T-helper 1 cell (primary cell): Measurements from ENCODE around the gene SLC22A12.

Source experiments
- DNase-seq, 5 donors: peaks; one replicate each; pipeline ENCODE4 v3.0.0-alpha.2; 2012 to 2020

Gene SLC22A12

DNA sequence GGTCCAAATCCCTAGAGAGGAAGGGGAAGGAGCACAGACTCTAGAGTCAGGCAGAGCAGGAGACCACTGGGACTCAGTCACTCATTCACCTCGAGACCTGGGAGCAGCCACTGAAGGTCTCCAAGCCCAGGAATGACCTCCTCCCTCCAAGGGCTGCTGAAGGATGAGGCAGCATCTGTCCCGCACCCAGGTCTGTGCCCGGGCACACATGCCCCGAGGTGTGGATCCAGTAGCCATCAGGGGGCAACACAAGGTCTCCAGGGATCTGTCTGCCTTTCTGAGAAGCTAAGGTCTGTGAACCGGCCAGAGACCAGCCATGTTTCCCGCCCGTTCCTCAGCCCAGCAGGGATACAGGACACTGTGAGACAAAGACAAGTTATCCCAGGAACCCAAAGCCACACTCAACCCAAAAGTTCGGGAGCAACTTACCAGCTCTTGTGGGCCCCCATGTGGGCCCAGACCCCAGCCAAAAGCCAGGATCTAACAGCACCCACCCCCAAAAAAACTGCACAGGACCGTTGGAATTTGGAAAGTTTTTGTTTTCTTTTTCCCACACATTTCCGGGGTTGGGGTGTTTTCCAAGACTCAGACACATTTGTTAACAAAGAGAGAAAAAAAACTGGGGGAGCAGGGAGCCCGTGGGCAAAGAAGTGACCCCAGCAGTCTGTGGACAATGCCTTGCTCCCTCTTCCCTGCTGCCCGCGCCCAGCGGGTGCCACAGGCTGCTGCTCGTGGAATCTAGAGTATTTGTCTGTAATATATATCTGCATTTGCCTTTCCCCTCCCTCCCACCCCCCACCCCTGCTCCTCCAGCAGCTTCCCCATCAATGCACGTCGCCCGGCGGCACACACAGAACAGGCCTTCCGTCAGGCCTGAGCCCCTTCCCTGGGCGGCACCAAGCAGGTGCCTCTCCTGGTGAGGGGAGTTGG, 14.9 kb downstream of the SLC22A12 start:
- no peak for DNase-seq

DNA sequence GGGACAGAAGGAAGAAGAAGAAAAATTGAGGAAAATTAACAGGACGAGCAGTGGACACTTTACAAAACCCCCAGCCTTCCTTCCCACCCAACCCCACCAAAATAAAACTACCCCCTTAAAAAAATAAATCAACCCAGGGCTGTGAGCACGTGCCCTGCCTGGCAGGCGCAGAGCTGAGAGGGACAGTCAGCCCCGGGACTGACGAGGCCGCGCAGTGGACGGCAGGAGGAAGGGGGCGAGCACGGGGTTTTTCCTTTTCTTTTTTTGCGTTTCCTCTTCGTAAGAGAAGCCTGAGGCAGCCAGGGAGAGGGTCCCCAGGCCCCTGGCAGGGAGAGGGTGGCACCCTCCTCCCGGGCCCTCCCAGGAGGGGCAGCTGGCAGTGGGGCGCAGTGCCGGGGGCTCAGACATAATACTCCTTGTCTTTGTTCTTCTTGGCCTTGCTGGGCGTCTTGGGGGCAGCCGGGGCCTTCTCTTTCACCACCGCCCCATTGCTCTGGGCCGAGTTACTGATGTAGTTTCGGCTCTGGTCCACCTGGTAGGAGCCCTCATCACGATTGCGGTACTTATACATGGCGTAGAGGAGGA, 15.9 kb downstream of the SLC22A12 start:
- DNase-seq = no peak

DNA sequence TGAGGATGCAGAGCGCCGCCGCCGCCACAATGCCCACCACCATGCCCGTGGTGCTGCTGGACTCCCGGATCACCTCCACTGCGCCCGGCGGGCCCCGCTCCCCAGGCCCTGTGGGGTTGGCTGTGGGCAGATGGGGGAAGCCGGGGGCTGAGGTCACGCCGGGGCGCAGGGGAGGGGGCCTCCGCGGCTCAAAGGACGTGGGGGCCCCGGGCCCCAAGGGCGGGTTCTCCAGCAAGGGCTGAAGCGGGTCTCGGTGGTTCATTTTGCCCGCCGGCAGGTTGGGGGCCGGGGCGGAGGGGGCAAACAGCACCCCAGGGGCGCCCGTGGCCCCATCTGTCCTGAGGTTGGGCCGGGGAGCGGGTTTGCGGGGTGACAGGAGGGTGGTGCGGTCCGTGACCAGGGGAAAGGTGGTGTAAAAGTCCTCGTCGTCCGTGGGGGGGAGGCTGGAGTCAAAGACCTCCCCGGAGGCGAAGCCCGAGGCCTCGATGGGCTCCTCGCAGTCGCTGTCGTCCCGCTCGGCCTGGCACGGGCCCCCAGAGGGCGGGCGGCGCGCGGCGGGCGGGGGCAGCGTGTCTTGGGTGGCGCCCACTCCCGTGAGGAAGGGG, 16.5 kb downstream of the SLC22A12 start:
- DNase-seq = no peak

DNA sequence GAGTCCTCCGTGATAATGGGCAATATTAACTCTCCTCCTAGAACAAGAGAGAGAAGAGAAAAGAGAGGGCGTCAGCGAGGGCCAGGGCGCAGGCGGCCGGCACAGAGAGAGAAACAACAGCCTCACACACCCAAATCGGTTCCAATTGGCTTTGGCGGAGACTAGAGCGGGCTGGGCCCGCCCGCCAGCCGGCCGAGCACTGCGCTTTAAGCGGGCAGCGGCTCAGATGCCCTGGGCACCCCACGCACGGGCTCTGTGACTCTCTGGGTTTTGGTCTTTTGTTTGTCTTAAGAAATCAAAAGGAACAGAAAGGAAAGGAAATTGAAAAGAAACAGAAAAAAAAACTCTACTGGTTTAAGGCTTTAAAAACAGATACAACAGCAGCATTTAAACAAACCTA, 17.0 kb downstream of the SLC22A12 start:
- DNase-seq = no peak

DNA sequence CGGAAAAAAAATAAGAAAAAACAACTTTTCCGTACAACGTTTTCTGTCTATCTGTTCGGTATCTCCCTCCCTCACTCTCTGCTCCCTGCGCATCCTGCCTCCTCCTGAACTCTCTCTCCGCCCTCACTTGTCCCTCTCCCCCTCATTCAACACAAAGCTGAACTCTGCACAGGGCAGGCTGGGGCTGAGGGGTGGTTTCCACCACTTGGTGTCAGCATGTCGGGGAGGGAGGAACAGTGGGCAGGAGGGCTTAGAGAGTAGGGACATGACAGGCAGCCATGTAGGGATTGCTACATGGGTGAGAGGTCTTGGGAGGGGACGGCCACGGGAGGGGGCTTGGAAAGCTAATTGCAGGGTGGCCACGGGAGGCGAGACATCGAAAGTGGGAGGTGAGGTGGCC, 17.6 kb downstream of the SLC22A12 start:
- no peak for DNase-seq

DNA sequence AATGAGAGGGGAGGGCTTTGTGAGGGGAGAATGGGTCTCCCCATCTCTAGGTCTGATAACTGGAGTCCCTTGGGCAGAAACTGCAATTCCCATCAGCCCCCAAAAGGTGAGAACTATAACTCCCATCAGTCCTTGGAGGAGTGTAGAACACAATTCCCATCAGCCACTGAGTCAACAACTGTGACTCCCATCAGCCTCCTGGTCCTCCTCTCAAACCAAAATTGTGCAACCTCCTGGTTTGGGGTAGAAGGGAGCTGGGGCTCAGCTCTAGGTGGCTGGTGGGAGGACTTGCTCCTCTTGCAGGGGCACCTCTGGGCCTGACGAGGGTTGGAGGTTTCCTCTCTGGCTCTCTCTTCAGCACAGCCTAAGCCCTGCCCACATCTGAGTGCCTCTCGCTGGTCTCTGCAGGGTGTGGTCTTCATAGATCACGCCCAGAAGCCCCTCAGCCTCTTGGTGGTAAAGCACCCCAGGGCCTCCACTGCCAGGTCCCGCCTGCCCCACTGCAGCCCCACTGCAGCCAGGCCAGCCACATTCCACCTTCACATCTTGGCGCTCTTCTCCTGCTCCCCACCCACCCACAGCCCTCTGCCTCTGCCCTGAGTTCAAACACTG, 18.5 kb downstream of the SLC22A12 start:
- DNase-seq = no peak

DNA sequence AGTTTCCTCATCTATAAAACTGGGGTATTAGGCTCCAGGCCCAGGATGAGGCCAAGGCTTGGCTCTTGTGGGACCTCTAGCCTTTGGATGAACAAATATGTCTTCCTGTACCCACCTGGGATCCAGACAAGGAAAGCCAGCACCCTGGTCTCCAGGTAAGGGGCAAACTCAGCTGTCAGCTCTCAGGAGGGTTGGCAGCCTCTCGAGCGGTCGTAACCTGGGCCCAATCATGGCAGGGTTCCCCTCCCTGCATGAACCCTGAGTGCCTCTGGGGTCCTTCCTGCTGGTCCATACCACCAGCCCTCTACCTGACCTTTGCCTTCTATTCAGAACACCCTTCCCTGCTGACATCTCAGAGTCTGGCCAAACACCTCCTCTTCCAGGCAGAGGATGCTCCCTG, 19.6 kb downstream of the SLC22A12 start:
- DNase-seq = no peak

DNA sequence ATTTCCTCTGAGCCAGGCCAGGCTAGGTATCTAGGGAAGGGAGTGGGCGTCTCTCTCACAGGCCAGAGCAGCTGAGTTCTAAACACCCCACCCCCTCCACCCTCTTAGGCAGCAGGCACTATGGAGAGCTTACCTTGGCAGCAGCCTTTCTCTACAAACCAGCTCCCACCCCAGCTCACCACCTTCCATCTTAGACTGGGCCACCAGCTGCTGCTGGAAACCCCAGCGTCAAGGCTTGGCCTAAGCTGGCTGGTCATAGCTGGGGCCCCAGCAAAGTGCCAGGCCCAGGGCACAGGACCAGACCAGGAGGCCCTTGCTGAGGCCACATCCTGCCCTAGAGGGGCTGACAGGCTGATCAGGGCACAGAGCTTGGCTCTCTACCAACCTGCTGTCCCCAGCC, 20.2 kb downstream of the SLC22A12 start:
- no peak for DNase-seq

DNA sequence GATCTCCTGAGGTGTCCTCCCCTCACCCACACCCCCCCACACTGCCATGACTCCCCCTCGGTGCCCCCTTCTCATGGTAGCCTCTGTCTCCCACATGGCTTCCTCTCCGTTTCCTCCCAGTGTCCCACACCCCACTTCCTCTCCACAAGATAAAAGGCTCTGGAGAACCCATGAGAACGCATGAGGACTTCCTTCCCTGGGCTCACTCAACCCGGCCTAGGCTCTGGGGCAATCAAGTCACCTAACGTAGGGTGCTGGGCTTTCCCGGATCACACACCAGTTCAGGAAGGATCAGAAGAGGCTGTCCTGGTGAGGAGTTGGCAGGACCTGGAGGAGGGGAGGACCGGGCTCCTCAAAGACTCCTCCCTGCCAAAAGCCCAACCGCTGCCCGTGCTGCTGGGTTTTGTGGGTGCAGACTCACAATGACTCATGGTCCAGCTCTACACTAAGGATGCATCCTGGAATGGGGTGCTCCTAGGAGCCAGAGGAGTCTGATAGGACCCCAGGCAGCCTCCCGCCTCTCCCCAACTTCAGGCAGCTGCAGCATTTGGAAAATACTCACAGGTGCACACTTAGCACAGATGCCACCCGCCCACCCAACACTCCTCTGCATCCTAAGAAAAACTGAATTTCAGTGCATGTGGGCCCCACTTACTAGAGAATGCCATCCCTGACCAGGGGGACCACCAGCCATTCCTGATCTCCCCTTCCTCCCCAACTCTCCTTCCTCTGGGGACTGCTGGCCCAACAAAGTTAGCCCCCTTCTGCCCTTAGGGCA, 21.0 kb downstream of the SLC22A12 start:
- DNase-seq = no peak

DNA sequence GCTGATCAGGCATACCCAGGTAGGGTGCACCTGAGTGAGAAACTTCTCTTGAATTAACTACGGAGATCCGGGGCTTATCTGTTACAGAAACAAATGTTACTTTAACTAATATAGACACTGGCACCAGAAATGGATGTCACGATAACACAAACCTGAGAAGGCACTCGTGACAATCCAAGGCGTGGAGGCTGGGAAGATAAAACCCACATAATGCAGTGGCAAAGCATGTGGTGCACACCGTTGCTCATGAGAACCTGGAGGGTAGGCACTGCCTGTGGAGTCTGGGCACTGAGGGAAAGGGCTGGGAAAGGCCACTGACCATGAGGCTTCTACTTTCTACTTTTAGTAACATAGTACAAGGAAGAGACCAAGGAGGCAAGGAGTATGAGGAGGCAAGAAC, 22.6 kb downstream of the SLC22A12 start:
- DNase-seq = no peak

DNA sequence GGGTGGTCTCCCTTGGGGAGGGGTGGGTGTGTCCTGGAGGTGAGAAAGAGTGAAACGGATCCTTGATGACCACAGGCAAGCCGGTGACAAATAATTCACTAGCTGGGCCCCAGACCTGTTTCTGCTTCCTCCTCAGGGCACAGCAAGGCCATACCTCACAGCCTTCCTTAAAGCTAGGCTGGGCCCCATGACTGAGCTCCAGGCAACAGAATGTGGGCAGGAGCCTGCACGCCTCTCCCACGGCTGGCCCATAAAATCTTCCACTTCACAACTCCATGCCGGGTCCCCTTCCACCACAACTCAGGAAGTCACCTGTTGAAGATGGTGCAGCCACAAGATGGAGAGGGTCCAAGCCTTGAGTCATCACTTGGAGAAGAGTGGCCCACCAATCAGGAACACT, 23.9 kb downstream of the SLC22A12 start:
- DNase-seq = no peak

DNA sequence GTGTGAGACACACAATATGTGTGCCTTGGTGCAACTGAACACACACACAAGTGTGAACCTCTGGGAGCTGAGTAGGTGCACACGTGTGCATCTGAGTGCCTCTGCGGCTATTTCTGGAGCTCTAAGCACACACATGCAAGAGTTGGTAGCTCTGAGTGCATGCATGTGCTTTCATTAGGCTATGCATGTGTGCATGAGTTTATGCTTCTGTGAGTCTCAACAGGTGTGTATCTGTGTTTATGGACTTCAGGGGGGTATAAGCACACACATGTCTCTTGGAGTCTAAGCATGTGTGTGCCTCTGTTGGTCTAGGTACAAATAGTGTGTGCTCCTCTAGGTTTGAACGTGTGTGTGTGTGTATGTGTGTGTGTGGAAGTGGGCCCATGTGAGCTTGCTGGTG, 25.8 kb downstream of the SLC22A12 start:
- no peak for DNase-seq

DNA sequence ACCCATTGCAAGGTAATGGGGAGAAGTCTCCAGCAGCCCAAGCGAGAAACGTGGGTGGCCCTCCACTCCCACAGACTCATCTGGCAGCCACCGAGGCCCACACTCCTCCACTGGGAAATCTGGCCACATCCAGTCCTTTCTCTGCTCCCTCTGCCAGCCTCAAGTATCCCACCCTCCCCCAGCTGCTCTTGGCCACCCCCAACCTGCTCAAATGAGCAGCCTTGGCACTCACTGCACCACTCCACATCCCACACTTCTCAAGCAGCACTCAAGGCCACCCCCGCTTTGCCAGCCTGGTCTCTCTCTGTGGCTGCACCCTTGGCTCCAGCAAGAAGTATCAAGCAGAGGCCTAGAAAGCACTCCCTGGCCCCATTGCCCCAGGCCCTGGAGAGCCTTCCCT, 28.2 kb downstream of the SLC22A12 start:
- no peak for DNase-seq

DNA sequence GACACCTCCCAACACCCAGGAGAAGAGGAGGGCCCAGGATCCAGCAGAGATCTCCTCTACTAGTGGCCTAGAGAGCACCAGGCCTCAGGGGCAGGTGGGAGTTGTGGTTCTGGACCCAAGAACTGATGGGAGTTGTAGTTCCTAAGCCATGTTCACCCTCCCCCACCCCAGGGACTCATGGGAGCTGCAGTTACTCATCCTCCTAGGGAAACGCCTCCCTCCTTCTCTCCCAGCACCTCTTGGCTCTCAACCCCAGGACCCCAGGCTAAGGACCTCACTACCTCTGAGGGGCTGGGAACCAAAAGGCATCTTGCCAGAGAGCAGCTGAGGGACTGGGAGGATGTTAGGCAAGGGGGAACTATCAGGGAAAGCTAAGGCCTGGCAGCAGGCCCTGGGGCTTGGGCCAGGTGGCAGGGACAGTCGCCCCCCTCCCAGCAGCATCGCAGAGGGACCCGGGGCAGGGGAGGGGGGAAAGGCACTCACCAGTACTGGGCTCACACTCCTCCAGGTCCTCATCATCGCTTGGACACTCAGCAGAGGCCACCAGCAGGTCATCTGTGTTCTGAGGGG, 28.9 kb downstream of the SLC22A12 start:
- no peak for DNase-seq

DNA sequence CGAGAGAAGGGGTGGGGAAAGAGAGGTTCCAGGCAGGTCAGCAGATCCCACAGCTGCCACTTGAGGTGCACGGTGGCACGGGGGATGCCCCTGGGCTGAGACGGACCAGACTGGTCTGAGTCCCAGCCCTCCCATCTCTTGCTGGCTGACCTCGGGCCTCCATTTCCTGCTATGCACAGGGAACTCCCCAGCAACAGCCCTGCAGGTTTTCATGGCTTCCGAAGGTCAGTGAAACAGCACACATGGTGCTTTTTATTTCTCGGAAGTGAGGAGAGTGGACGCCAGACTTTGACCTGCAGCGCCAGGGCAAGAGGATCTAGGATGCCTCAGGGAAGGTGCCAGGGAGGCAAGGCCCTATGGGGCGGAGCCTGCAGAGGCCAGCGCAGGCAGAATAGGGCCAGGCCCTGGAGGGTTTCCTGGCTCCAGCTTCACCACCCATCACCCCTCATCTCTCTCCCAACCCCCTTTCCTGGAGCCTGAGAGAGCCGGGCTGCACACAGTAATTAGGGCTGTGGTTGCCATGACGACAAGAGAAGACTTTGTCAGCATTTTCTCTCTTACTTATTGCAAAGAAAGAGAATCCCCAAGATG, 29.5 kb downstream of the SLC22A12 start:
- no peak for DNase-seq

DNA sequence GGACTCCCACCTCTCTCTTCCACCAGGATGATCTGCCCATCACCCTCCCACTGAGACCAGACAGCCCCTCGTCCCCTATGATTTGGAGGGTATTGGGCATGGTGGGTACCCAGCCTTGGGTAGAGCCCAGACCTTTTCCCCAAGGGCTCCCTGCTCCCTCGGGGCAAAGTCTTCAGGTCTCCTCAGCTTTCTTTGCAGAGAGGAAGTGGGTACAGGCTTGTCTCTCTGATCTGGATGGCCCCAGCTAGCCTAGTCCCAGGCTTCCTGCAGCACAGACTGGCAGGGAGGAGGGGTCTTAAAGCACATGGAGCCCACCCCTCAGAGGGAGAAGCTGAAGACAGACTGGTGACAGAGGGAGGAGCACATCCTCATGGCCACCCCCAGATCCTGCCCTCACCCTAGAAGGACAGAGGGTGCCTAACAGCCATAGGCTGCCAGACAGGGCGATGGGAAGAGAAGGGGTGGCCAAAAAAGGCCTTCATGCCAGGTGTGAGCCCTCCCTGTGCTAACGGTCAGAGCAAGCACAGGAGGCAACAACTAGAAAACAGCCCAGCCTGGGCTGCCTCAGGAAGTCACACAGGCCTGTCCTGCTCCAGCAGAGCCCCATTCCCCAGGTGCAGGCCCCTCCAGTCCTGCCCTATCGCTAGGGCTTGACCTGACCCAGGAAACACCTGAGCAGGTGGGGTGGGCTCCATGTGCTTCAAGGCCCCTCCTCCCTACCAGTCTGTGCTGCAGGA, 30.4 kb downstream of the SLC22A12 start:
- DNase-seq = no peak

DNA sequence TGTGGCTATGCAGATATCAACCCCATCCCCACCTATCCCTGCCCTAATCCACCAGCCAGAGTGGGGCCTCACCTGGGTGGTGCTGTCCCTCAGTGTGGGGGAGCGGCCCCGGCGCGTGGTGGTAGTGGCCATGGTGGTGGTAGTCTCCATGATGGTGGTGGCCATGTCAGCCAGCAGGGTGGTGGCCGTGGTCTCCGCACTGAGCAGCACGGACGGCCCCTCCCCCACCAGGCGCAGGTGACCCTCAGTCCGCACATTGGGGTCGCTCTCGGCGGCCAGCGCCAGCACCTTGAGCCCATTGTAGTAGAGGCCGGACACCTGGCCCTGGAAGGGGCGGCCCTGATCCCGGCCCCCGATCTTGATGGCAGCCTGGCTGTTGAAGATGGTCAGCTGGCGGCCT, 31.7 kb downstream of the SLC22A12 start:
- no peak for DNase-seq

DNA sequence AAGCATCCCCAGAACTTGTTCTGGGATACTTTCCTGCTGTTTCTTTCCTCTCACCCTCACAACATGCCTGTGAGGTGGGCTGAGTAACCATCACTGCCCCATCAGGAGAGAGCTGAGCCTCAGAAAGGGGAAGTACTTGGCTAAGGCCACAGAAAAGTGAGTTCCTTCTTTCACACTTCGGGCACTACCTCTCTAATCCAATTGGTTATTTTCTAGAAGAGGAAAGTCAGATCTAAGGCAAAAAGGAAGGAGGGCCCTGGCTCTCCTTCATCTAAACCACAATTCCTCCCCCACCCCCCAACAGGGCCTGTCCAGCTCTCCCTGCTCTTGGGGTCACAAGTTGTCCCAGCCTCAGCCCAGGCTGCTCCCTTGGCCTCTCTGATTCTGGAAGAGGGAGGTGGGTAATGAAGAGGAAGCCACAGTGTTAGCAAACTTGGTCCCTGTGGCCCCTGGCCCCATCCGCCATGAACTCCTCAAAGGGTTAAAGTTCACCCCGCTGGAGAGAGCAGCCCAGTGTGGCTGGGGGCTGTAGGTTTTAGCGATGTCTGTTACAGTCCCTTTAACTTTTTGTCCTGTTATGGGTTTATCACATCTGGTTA, 34.0 kb downstream of the SLC22A12 start:
- DNase-seq = no peak

DNA sequence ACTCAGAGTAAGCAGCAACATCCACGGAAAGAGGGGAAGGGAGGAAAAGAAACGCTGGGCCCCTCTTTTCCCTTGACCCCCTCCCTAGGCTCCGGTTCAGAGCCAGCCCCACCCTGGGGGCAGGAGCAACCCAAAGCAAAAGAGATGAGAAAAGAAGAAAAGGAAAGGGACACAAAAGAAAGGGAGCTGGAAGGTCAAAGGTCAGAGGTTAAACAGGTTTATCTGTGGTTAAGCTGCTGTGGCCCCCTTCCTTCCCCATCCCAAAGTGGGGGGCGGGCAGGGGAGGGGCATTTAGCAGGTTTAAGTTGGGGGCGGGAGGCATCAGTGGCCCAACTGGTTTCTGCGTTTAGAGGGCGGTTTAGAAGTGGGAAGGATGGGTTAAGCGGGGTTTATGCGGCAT, 35.6 kb downstream of the SLC22A12 start:
- no peak for DNase-seq

DNA sequence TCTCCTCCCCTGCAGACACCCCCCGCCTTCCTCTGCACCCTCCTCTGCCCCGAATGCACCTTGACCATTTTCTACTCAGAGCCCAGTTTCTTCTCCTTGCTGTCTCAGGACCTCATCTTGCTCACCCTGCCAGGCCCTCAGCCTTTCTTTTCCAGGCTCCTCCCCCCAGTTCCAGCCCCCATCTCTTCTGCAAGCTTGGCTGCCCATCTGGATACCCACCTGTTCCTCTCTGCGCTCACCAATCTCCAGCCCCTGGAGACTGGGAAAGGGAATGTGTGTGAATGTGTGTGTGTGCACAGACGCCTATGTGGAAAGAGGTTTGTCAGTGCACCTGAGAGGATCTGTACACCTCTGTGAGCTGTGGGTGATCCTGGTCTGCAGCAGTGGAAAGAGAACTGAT, 36.4 kb downstream of the SLC22A12 start:
- DNase-seq = no peak

DNA sequence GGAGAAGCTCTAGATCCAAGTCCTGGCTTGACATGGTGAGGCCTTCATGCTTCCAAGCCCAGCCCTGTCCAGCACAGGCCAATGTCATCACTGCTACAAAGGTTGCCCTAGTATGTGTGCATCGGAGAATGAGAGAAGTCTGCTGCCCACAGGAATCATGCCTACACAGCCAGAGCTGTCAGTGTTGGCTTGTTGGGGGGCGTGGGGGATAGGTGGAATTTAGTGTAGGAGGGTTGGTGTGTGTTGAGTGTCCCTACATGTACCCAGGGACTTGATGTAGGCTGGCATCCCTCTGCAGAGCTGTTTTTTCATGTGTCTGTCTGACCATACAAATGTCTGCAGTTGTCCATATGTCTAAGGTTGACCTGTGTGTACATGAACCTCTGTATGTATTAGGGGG, 37.6 kb downstream of the SLC22A12 start:
- DNase-seq = no peak
